Measurements from ENCODE around the gene ZNF215. TPM values are rescaled to one million over a fixed set of nuclear protein-coding genes. Genes with fewer than 3 reads are reported as not detected.

ZNF215 gene
- polyA plus RNA-seq, 1 donor from 2014 or later = 2.5 TPM

- Histone ChIP-seq H3K9ac (ENCODE audit: low read length) (no peak overlapping the region), H3K79me2 (replicated peaks; ENCODE audit: insufficient read depth, low read length) (no peaks in the 10 kb centered on the region), H3K27ac (ENCODE audit: low read length) (no peak overlapping the region), H3K9me2 (ENCODE audit: insufficient read depth, low read length) (no peaks in the 10 kb centered on the region), H3K9me3 (ENCODE audit: low read length) (no peaks in the 10 kb centered on the region), H3K4me3 (ENCODE audit: low read length) (no peak overlapping the region), H3F3A (ENCODE audit: insufficient read depth, low read length, poor library complexity, severe bottlenecking) (no peaks in the 10 kb centered on the region), H3K36me3 (ENCODE audit: insufficient read depth, low read length) (no peaks in the 10 kb centered on the region), H3K4me2 (ENCODE audit: low read length) (no peak overlapping the region), H3K27me3 (ENCODE audit: insufficient read depth, low read depth, low read length) (no peaks in the 10 kb centered on the region), H2AFZ (ENCODE audit: low read depth, low read length) (no peak overlapping the region), H4K20me1 (ENCODE audit: insufficient read depth) (no peaks in the 10 kb centered on the region)
- TF ChIP-seq RAD21 (conservative IDR thresholded peaks at IDR 0.05) (no peak), EZH2 (IDR thresholded peaks at IDR 0.05; ENCODE audit: borderline replicate concordance, insufficient read depth, low read length, poor library complexity, severe bottlenecking) (no peak), EP300 (conservative IDR thresholded peaks at IDR 0.05; ENCODE audit: poor library complexity, severe bottlenecking) (no peak), TAF1 (IDR thresholded peaks at IDR 0.05; ENCODE audit: low read depth) (no peak), REST (IDR thresholded peaks at IDR 0.05; ENCODE audit: borderline replicate concordance) (no peak), CTCF (IDR thresholded peaks at IDR 0.05; ENCODE audit: poor library complexity, severe bottlenecking) (no peak), POLR2AphosphoS5 (IDR thresholded peaks at IDR 0.05) (no peak), SMC3 (conservative IDR thresholded peaks at IDR 0.05; ENCODE audit: poor library complexity) (no peak), MXI1 (conservative IDR thresholded peaks at IDR 0.05; ENCODE audit: poor library complexity, severe bottlenecking) (no peak)
These were observed 78.3 kb downstream of the ZNF215 start for GRCh38 chr11:7004482-7004881.

Other genes starting within 250 kb of the ZNF215 start
- 23.0 and 28.3 TPM in 2 replicates for gene MRPL17, start 243.1 kb upstream of the ZNF215 start, polyA plus RNA-seq
- gene OR2AG2, start 154.4 kb upstream of the ZNF215 start, polyA plus RNA-seq = not detected in 2 replicates
- gene OR2AG1, start 143.4 kb upstream of the ZNF215 start, polyA plus RNA-seq = not detected in 2 replicates
- 0.05 TPM in 1 of 2 replicates, not detected in the other for gene OR6A2, start 126.7 kb upstream of the ZNF215 start, polyA plus RNA-seq
- gene OR10A5, start 80.7 kb upstream of the ZNF215 start, polyA plus RNA-seq = not detected in 2 replicates
- gene OR10A2, start 63.4 kb upstream of the ZNF215 start, polyA plus RNA-seq = not detected in 2 replicates
- gene OR10A4, start 49.8 kb upstream of the ZNF215 start, polyA plus RNA-seq = not detected in 2 replicates
- gene OR2D2, start 33.9 kb upstream of the ZNF215 start, polyA plus RNA-seq = not detected in 2 replicates
- gene OR2D3, start 5.4 kb upstream of the ZNF215 start, polyA plus RNA-seq = not detected in 2 replicates
- gene ZNF214, start 93.9 kb downstream of the ZNF215 start, polyA plus RNA-seq = 6.9 and 7.6 TPM in 2 replicates
- gene NLRP14, start 94.1 kb downstream of the ZNF215 start, polyA plus RNA-seq = 0.44 and 0.48 TPM in 2 replicates
- not detected in 2 replicates for gene RBMXL2, start 162.6 kb downstream of the ZNF215 start, polyA plus RNA-seq